PC-3 (cell line): Measurements from ENCODE around the gene APBA2. TPM values are rescaled to one million over a fixed set of nuclear protein-coding genes. Genes with fewer than 3 reads are reported as not detected.

ENCODE experiments used
- ATAC-seq: fragments of 200-7000 bp; cut with Tn5 transposase; 2 replicates; pipeline ENCODE4 v1.9.1; 2020; ENCODE audit warnings: mild to moderate bottlenecking, moderate library complexity
- BruUV-seq: library from RNA; stranded (reverse); fragments of 400-500 nt; replicated peaks from 2 replicates; lab custom pipeline; 2021; lab: Mats Ljungman, UMichigan
- CTCF ChIA-PET: fragments of 300-600 bp; sonication (Branson Sonifier 250); formaldehyde crosslinking; loops from one replicate; lab custom pipeline; 2022; ENCODE audit warnings: antibody characterized with exemption; lab: Charles Lee
- POLR2A ChIA-PET: fragments of 300-600 bp; sonication (Branson Sonifier 250); formaldehyde crosslinking; loops from one replicate; lab custom pipeline; 2022; ENCODE audit warnings: antibody characterized with exemption; ENCODE audit not compliant: unreplicated experiment; lab: Charles Lee
- DNase-seq: peaks from one replicate; pipeline ENCODE4 v3.0.0-alpha.2; 2015
- H2AFZ ChIP-seq: fragments of 300-600 bp; sonication (generic); 2 replicates; pipeline ENCODE4 v1.6.0; 2016; ENCODE audit warnings: antibody characterized with exemption, low read length
- H3F3A ChIP-seq: fragments of 300-600 bp; sonication (generic); one replicate; pipeline ENCODE4 v1.6.0; 2017; ENCODE audit warnings: antibody characterized with exemption, low read length, control low read depth, mild to moderate bottlenecking; ENCODE audit not compliant: unreplicated experiment
- H3K27ac ChIP-seq: fragments of 300-600 bp; sonication (generic); 2 replicates; pipeline ENCODE4 v1.5.1; 2016; ENCODE audit warnings: mild to moderate bottlenecking, low read length
- H3K27me3 ChIP-seq: fragments of 300-600 bp; sonication (generic); 2 replicates; pipeline ENCODE4 v1.6.1; 2016; ENCODE audit warnings: low read length, mixed read lengths
- H3K36me3 ChIP-seq: fragments of 300-600 bp; sonication (generic); 2 replicates; pipeline ENCODE4 v1.6.1; 2016; ENCODE audit warnings: low read depth, mixed run types, low read length, mixed read lengths
- H3K4me1 ChIP-seq: fragments of 300-600 bp; sonication (generic); 2 replicates; pipeline ENCODE4 v1.5.1; 2016; ENCODE audit warnings: low read length; ENCODE audit not compliant: insufficient read depth
- H3K4me2 ChIP-seq: fragments of 300-600 bp; sonication (generic); 2 replicates; pipeline ENCODE4 v1.6.0; 2016; ENCODE audit warnings: low read length
- H3K4me3 ChIP-seq: fragments of 300-600 bp; sonication (generic); 2 replicates; pipeline ENCODE4 v1.5.1; 2016; ENCODE audit warnings: mild to moderate bottlenecking, low read length, mixed read lengths
- H3K79me2 ChIP-seq: fragments of 300-600 bp; sonication (generic); 2 replicates; pipeline ENCODE4 v1.6.1; 2017; ENCODE audit warnings: low read length, mixed read lengths
- H3K9ac ChIP-seq: fragments of 300-600 bp; sonication (generic); 2 replicates; pipeline ENCODE4 v1.6.0; 2016; ENCODE audit warnings: mild to moderate bottlenecking, low read length
- H3K9me2 ChIP-seq: fragments of 300-600 bp; sonication (generic); replicated peaks from 2 replicates; pipeline ENCODE4 v1.6.1; 2016; ENCODE audit warnings: mixed run types, low read length, mixed read lengths
- H3K9me3 ChIP-seq: fragments of 300-600 bp; sonication (generic); 2 replicates; pipeline ENCODE4 v1.6.1; 2016; ENCODE audit warnings: low read length, mixed read lengths
- H4K20me1 ChIP-seq: fragments of 300-600 bp; sonication (generic); 2 replicates; pipeline ENCODE4 v1.6.1; 2016; ENCODE audit warnings: low read length, mixed read lengths
- CTCF ChIP-seq: fragments of 300-600 bp; sonication (generic); conservative IDR thresholded peaks from 2 replicates; pipeline ENCODE4 v1.5.1; 2017; ENCODE audit warnings: antibody characterized with exemption, low read depth, mild to moderate bottlenecking, low read length
- EZH2 ChIP-seq: fragments of 300-600 bp; sonication (generic); IDR thresholded peaks from one replicate; pipeline ENCODE4 v1.6.1; 2017; ENCODE audit warnings: antibody characterized with exemption, mild to moderate bottlenecking, low read length; ENCODE audit not compliant: unreplicated experiment
- EZH2phosphoT487 ChIP-seq: fragments of 300-600 bp; sonication (generic); IDR thresholded peaks from 2 replicates; pipeline ENCODE4 v1.6.1; 2018; ENCODE audit warnings: mild to moderate bottlenecking, antibody characterized with exemption, low read length, borderline replicate concordance
- intact Hi-C: fragments of 100-400 bp; cut with micrococcal nuclease; formaldehyde crosslinking; loops from 2 replicates; pipeline ENCODE4 v1.9.0; 2023
- total RNA-seq: library from RNA; depleted of rRNA; stranded (reverse); fragments of >200 nt; gene quantifications from 2 replicates; pipeline ENCODE4 v1.2.3, GENCODE V29; 2014

APBA2 gene
- total RNA-seq, 1 experiment from 2014 or later: 61.7 TPM

GRCh38 chr15:29123171-29123570, 237.4 kb downstream of the APBA2 start:
- no peaks in the 10 kb centered on the region for H3F3A ChIP-seq
- POLR2A ChIA-PET: no interaction called here
- H3K9ac ChIP-seq: no peak overlapping the region
- H3K4me3 ChIP-seq: no peak overlapping the region
- H3K27me3 ChIP-seq: no peaks in the 10 kb centered on the region
- no peaks in the 10 kb centered on the region for H3K4me1 ChIP-seq
- CTCF ChIA-PET: no interaction called here
- ATAC-seq (no peak), DNase-seq (no peak)
- H3K36me3 ChIP-seq: no peaks in the 10 kb centered on the region
- no peaks in the 10 kb centered on the region for H4K20me1 ChIP-seq
- no peaks in the 10 kb centered on the region for H3K9me3 ChIP-seq
- H2AFZ ChIP-seq: no peak overlapping the region
- intact Hi-C loops: no loop called here
- H3K79me2 ChIP-seq: no peaks in the 10 kb centered on the region
- no peaks in the 10 kb centered on the region for H3K9me2 ChIP-seq
- BruUV-seq: no TSS peak
- no peak overlapping the region for H3K4me2 ChIP-seq
- TF ChIP-seq CTCF (no peak), EZH2 (no peak), EZH2phosphoT487 (no peak)
- no peak overlapping the region for H3K27ac ChIP-seq

GRCh38 chr15:29123991-29124390, 238.2 kb downstream of the APBA2 start:
- intact Hi-C loops: no loop called here
- no peak overlapping the region for H3K9ac ChIP-seq

More at GRCh38 chr15:29123991-29124390, 238.2 kb downstream of the APBA2 start:
- Histone ChIP-seq H3K9me3 (no peaks in the 10 kb centered on the region), H2AFZ (no peak overlapping the region), H3K79me2 (no peaks in the 10 kb centered on the region), H3K4me2 (no peak overlapping the region), H3K27ac (no peak overlapping the region), H3K4me3 (no peak overlapping the region), H3F3A (no peaks in the 10 kb centered on the region), H3K9me2 (no peaks in the 10 kb centered on the region), H3K36me3 (no peaks in the 10 kb centered on the region), H4K20me1 (no peaks in the 10 kb centered on the region), H3K27me3 (no peaks in the 10 kb centered on the region), H3K4me1 (no peaks in the 10 kb centered on the region)
- no peak for DNase-seq
- CTCF ChIA-PET: no interaction called here
- POLR2A ChIA-PET: no interaction called here
- no peak for ATAC-seq
- TF ChIP-seq CTCF: no peak
- TF ChIP-seq EZH2: no peak
- no peak for TF ChIP-seq EZH2phosphoT487
- no TSS peak for BruUV-seq
